HG02588 (cell line): ENCODE data around the gene TMEM129.

Experiments
- ATAC-seq: cut with Tn5 transposase; IDR thresholded peaks from one replicate; pipeline ENCODE4 v1.9.1; 2021; ENCODE audit warnings: mild to moderate bottlenecking, moderate library complexity; ENCODE audit not compliant: unreplicated experiment

The TMEM129 gene

GRCh38 chr4:1721003-1721665 lies at the start of gene TMEM129, which contains the start of gene TACC3:
Gene TMEM129 (minus strand): TSS chr4:1721323. CDS start chr4:1720837, 486 bp downstream.
Gene TACC3 (plus strand): TSS chr4:1721521. CDS start chr4:1723422, 1,901 bp downstream.
- peak; percentile 68 for ATAC-seq

DNA sequence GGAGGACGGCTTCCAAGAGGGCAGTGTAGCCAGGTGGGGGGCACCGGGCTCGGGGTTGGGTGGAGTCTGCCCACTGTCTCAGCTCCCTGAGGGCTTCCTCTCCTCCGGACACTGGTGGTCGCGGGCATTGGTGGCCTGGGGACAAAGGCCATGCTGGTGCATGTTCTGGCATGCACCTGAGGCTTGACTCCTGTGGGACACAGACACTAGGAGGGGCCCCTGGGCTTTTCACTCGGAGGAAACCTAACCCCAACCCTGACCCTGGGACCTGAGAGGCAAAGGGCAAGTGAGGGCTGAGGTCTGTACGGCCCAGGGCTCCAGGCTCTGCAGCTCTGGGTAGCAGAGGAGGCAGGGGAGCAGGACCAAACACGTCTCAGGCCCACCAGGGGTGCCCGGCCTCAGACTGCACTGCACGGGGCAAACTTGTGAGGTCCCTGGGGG lies 49.7 kb upstream of the TMEM129 start:
- ATAC-seq: no peak

DNA sequence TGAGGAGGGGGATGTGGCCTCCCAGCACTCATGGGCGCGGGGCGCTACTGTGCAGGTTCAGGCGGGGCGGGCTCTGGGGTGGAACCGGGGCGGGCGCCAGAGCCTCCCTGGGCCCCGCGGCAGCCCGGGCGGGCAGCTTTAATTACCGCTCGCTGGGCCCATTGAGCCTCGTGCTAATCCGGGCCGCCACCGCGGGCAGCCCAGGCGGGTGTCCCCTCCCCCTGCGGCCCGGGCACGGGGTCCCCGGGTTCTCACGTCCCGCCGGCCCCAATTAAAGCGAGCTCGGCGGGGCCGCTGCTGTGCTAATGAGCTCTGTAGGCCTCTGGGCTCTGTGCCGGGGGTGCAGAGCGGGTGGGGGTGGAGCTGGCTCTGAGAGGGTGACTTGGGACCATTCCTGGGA lies 49.1 kb upstream of the TMEM129 start:
- no peak for ATAC-seq

DNA sequence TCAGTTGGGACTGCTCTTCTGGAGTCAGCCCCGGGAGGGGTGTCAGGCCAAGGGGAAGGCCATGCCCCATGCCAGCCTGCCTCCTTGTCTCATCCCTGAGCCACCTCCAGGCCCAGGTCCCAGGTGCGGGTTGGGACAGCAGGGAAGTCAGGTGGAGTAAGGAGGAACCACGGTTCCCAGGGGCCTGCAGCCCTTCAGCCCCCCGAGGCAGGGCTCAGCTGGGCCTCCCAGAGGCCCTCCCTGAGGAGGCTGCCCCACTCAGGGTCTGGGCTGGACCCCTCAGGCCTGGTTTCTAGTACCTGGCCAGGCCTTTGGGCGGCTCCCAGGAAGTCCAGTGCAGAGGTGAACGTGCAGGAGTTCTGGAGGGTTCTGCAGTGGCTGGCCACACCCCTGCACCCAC lies 48.6 kb upstream of the TMEM129 start:
- no peak for ATAC-seq

DNA sequence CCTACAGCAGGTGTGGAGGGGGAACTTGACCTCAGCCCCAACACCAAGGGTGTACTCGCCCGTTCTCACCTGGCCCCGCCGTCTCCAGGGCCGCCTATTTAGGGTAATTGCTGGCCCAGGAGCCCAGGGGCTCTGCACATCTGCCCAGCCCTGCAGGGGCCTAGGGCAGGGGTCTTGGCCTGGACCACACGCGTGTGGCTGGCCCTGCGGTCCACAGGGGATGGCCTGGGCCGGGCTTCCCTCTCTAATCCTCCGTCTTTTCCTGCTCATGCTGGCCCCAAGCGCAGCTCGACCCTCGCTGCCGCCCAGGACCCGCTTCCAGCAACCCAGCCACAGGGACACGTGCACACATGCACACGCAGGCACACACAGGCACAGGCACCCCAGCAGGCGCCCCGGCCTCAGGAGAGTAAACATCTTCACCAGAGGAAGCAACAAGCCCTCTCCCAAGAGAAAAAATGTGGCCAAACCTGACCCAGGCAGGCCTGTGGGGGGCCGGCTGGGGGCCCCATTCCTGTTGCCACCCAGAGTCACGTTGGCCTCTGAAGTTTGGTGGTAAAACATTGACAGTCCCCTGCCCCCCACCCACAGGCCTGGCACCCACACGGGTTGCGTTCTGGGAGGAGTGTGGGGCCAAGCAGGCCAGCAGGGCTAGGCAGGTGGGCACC lies 47.4 kb upstream of the TMEM129 start:
- no peak for ATAC-seq

- ATAC-seq: no peak
Measured at GRCh38 chr4:1767770-1768366, 46.7 kb upstream of the TMEM129 start.

- ATAC-seq: no peak
Measured at GRCh38 chr4:1767061-1767769, 46.1 kb upstream of the TMEM129 start.

DNA sequence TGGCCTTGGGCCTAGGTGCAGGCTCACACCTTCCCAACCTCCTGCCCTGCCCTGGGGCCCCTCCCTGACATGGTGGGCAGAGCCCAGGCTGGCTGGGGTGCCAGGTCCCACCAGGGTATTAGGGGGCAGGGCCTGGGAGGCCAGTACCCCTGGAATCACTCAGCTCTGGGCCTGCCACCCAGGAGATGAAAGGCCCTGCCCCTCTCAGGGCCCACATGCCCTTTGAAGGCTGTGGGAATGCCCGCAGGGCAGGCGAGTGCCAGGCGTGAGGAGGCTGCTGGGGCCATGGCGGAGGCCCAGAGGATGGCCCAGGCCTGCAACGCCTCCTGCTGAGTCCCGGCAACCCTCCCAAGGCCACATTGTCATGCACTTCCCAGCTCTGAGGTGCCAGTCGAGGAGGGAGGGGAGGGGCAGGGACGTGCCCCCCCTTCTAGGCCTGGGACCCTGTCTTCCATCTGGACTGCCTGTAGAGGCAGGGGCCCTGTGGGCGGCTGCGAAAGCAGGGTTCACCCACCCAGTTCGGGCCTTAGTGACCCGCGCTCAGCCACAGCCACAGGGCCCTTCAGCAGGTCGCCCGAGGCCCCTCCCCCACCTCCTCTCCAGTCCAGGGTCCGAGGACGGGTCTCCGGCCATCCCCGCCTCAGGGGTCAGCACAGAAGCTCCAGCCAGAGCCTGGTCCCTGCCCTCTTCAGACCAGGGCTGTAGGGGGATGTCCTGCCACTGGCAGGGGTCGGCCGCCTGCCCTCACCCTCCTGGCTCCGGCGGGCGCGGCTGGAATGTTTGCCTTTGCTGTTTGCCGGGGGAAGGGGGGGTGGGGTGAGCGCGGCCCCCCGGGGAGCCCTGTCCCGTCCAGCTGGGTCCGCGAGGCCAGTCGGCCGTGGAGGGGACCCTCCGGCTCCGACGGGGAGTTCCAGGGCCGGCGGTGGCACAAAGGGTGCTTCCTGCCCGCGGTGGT lies 45.3 kb upstream of the TMEM129 start:
- no peak for ATAC-seq

DNA sequence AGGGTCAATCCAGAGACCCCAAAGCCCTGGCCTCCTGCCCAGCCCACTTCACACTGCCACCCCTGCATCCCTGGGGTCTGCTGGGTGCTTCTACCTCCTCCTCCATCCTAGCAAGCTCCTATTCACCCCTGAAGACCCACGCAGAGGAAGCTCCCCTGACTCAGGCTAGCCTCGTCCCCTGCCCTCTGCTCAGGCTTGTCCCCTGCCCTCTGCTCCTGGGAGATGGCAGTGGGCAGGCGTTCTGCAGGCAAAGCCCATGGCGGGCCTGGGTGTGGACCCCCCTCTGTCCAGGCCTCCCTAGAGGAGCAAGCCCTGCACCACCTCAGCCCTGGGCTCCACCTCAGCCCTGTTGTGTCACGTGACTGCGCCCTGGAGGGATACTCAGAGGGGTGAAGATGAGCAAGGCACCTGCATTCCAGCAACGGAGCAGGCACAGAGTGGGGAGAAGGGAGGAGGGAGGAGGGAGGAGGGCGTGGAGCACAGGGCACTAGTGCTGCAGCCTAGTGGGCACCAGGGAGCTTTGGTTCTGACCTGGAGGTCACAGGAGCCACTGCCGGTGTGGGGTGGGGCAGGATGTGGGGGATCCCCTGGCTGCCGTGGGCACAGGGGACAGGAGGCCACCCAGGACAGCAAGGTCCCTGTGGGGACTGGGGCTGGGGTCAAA lies 44.4 kb upstream of the TMEM129 start:
- ATAC-seq: no peak

DNA sequence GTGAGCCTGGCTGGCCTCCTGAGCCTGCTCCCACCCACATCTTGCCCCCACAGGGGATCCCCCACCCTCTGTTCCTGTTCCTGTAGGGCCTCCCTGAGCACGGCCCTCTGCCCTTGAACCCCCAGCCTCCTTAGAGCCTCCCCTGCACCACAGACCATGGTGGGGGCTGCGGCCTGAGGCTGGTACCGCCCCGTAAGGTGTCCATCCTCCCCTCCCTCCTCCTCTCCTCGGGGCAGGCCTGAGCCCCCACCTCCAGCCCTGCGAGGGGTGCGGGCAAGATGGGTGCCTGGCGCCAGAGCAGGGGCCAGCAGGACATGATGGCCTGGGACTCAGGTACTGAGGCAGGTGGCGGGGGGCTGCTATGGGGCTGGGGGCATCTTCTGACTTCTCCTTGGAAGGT lies 43.5 kb upstream of the TMEM129 start:
- ATAC-seq: no peak

GRCh38 chr4:1763550-1764080 lies 42.5 kb upstream of the TMEM129 start:
- no peak for ATAC-seq

DNA sequence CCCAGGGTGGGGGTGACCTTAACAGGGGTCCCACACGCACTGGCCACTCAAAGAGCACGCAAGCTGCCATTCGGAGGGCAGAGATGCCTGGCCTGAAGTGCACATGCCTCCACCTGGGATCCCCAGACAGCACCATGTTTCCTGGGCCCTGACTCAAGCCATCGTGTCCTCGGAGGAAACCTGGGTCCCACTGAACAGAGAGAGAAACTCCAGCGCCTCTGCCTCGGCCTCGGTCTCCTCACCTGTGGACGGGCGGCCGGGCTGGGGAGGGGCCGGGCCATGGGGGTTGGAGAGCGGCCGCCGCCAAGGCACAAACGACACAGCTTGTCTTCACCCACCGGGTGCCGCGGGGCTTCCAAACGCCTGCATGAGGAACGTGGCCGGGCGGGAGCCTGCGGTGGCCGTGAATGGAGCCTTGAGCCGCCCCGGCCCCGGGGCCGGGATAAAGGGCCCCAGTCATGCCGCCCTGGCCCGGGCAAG lies 42.0 kb upstream of the TMEM129 start:
- no peak for ATAC-seq

DNA sequence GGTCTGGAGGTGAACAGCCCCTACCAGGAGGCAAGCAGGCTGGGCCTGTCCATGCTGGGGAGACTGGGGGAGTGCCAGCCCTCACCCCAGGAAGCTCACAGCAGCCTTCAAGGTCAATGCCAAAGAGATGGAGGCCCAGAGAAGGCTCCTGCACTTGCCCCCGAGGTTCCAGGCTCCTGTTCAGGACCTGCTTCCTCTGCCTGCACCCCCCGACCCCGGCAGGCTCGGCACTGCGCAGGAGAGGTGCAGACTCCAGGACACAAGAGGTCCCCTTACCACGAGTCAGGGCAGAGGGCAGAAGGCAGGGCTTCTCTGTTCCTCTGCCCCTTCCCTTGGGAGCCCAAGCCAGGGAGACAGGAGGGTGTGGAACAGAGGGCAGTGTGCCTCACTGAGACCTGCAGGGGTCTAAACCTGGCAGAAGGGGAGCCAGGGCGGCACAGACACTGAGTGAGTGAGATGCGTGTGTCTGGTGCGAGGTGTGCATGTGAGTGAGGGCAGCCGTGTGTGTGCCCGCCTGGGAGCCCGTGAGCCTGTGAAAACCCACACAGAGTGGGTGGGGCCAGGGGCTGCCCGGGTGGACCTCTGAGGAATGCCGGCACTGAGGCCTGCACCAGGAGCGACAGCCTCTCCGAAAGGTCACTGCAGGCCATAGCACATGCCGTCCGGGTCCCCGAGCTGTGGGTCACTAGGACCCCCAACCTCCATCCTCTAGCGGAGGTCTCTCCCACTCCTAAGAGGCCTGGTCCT lies 41.3 kb upstream of the TMEM129 start:
- ATAC-seq: no peak

- ATAC-seq: no peak
Measured at GRCh38 chr4:1761130-1761689, 40.1 kb upstream of the TMEM129 start.

- no peak for ATAC-seq
Measured at GRCh38 chr4:1760521-1761071, 39.5 kb upstream of the TMEM129 start.

- no peak for ATAC-seq
Measured at GRCh38 chr4:1759818-1760223, 38.7 kb upstream of the TMEM129 start.

GRCh38 chr4:1759170-1759817 lies 38.2 kb upstream of the TMEM129 start:
- ATAC-seq: no peak
